ENCODE data around the gene SLC7A6.
A peak's percentile ranks its signal among the peaks of the same experiment; 100 is the strongest.

Gene SLC7A6

DNA sequence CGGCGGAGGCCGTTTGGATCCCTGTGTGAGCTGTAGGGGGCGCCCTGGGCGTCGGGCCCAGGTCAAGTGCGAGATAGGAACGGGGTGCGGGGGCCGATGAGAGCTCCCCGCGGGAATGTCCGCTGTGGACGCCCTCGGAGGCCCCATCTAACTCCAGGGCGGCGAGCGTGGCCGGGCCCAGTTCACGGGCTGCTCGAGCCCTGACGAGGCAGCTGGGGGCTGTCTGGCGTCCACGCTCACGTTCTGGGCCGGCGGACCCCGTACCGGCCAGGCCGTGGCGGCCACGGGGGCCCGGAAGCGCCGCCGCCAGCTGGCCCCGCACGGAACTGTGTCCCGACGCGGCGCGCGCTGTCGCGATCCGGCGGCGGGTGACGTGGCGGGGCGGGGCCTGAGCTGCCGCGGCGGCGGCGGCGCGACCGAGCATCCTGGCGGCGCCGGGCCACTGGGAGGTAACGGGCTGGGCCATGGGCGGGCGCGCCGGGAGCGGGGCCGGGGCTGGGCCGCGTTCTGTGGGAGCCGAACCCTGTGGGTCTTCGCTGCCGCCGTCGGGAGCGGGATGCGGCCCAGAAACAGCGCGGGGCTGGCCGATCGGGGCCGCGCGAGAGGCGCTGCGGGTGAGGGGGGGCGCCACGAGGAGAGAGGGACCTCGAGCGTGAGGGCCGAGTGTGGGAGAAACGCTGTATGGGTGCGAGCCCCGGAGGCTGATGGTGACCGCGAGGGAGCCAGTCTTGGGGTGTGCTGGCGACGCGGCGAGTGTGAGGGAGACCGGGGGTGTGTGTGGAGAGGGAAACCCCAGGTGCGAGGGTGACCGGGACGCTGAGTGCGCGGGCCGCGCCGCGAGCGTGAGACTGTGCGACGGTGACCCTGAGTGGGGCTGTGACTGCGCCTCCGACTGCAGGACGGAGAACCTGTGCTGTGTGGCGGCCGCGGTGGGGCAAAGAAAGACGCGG, at the start of gene SLC7A6:
TSS of gene SLC7A6 (plus strand) at position 399 of the 950 bp plus-strand sequence. CDS start 10,201 bp downstream, outside the sequence.
- DNase-seq, result peak; percentile 40

DNA sequence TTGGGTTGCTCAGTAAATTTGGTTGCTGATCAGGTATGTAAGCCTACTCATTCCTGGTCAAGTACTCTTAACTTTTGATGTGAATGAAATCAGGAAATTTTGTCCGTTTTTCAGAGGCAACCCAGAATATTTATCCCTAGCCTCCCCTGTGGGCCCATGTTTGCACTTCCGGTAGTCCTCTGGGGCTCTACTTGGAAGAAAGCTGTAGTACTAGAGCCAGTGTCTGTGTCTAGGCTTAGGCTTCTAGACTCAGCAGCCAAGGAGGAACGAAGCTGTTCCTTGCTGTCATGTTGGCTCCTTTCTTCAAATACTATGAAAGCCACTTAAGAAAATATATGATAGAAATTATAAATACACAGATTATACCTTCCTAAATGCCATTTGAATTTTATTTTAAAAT, 49.6 kb upstream of the SLC7A6 start:
- no peak for DNase-seq

DNA sequence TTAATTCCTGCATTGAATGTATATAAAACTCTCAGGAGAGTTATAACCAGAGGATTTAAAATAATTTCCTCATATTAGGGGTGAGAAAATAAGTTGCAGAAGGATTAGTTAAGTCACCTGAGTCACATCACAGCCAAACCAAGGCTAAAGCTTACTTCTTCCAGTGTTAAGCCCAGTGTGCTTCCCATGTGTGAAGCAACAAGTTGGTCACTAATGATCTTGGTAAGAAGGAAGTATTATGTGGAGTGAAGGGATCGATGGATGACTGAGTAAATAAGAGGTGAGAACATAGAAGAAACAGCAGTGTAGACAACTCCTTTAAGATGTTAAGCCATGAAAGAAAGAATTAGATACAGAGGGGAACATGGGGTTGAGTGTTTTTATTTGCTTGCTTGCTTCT, 49.0 kb upstream of the SLC7A6 start:
- no peak for DNase-seq

DNA sequence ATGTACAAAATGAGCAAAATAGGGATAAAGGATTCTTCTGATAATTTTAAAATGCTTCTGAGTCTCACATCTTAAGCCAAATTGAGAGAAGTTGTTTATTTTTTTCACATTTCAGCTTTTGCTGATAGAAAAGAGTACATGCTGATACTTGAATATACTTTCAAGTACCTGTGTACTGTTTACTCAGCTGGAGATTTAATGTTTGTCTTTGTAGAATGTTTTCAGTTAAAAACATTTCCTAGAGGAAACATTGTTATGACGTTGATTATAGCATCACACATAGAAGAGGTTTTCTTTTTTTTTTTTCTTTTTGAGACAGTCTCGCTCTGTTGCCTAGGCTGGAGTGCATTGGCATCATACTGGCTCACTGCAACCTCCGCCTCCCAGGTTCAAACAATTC, 48.1 kb upstream of the SLC7A6 start:
- no peak for DNase-seq

DNA sequence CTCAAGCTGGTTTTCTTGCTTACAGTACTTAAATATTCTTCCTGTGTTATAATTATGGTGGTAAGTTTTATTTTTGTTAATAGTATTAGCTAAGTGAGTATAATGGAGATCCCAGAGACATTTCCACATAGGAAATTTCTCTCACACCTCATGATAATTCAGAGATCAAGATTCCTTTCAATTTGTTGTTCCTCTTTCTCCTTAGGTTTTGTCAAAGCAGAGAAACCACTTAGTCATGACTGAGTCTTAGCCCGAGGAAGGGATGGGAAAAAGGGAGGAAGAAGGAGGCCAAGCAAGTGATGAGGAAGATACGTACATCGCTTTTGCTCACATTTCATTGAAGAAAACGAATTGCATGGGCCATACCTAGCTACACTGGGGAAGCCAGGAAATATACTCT, 46.8 kb upstream of the SLC7A6 start:
- no peak for DNase-seq

DNA sequence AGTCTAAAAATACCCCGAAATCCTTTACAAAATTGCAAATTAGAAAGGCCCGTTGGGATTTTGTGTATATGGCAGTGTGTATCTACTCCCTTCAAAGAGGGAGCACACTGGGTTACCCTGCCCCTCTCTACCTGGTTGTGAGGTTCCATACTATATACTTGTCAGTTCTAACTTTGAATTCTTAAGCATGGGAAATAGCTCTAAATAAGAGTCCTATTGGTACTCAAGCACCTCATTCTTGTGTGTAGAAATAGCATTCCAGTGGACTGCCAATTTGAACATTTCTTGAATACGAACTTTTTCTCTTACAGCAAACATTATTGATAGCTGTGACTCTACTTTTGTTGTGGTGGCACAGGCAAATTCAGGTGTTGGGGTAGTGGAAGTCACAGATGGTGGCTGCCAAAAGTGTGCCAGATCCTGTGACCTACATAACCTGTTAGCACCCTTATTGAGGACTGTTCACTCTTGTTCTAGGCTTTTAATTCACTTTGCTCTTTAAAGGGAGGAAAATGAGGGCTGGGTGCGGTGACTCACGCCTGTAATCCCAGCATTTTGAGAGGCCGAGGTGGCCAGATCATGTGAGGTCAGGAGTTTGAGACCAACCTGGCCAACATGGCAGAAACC, 44.5 kb upstream of the SLC7A6 start:
- no peak for DNase-seq

DNA sequence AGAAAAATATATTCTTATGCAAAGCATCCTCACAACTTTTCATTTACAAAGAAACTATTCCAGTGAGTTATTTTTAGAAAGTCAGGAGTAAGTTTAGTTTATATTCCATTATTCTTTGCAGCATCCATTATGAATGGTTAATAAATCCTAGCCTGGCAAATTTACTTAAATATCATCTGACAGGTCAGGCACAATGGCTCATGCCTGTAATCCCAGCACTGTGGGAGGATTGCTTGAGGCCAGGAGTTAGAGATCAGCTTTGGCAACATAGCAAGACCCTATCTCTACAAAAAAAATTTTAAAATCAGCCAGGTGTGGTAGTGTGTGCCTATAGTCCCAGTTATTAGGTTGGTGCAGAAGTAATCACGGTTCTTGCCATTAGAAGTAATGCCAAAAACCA, 41.3 kb upstream of the SLC7A6 start:
- DNase-seq, result no peak

DNA sequence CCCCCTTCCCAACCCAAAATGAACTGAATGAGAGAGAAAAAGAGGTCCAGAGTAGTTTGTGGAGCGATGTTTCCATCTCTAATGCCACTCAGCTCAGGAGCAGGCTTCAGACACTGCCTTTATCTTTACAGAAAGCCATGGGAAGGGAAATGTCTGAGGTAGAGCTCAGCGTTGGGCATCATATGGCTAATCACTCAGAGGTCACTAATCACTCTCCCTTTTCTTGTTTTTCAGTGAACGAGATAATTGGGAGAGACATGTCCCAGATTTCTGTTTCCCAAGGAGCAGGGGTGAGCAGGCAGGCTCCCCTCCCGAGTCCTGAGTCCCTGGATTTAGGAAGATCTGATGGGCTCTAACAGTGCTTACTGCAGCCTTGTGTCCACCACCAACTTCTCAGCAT, 38.2 kb upstream of the SLC7A6 start:
- no peak for DNase-seq

DNA sequence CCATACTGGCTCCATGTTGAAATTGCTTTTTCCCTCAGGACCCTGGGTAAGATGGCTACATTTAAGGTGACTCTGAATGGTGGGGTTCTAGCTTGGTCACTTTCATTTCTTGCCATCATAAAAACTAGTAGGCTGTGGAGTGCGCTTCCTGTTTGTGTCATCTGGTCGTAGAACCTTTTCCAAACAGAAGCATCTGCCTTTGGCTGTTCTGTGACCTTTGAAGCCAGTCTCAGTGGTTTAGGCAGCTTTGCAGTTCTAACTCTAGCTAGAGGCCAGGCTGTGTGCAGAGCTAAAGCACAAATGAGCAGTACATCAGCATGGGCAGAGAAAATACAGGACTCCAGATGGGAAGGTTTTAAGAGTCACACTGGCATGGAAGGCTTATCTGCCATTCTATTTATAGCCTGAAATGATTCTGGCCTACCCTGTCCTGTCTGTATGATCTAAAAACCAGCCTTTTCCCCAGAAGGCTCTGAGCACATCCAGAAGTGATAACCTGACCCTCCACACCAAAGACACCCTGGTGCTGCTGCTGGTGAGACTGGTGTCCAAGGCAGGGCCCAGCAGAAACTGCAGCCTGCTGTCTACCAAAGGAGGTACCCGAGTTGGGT, 37.0 kb upstream of the SLC7A6 start:
- no peak for DNase-seq

DNA sequence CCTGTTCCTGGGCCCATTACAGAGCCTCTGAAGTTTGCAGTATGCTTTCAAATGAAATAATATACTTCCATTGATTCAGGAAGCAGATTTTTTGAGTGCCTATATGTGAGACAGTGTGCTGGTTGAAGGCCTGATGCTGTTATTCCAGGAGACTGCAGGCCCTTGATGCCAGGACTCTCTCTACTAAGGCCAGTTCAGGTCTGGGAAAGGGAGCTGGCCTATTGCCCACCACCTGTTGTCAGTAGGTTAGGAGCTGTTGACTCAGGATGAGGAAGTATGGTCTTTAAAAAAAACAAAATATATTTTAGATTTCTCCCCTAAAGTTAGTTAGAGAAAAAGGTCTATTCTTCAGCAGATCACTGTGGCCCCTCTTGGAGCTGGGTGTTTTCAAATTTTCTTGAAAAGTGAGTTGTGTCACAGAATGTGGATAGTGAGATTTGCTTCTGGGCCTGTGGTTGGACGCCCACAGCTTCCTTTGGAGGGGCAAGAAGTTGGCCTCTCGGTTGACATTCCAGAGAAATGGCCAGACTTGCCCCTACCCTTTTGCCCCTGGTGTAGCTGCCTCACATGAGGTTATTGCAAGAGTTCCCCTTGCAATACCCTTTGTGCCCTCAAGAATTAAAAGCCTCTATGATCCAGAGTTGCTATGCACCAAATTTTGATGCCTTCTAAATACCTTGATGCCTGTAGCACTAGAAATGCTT, 36.3 kb upstream of the SLC7A6 start:
- no peak for DNase-seq

DNA sequence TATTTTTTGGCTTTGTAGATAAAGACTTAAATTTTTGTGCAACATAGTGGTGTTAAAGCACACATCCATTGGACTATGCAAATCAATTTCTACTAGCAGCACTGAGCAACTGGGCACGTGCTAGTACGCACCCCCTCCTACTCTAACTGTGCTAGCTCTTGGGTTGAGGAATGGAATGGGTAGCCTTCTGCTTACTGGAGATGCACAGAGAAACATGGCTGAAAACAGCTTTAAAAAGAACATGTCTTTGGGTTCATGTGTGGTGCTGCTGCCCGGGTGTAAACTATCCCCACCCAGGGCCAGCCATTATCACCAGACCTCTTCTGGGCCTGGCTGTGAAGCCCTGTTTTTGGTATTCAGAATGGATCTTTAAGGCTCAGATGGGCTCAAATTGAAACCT, 35.7 kb upstream of the SLC7A6 start:
- DNase-seq, result no peak

DNA sequence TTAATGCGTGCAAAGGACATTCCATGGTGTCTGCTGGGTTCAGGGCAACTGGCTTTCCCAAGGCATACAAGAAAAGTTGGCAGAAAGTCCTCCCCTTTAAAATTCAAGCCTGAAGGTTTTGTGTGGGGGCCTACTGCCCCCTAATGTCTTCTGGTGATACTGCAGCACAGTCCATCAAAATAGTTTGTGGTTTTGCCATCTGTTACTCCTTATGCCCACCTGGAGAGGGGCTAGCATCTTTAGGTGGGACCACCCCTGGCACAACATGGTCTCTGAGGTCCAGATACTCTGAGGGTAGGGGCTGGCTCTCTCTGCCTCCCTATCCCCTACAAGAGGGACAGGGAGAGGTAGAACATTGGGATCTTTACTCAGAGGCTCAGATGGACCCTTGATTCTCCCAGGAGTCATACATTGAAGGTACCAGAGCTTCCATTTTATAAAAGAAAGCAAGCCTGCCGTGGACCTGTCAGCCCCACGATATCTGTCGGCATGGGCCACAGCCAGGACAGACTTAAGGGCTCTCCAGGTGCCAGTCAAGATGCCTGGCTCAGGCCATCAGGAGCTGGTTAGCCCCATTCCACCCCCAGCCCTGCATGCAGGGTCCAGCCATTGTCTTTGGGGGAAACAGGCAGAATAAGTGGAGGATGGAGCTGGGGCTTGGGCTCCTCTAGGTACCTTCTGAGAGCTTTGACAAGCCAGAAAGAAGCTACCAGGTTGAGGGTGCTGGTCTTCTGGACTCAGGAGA, 34.7 kb upstream of the SLC7A6 start:
- peak; percentile 30 for DNase-seq

DNA sequence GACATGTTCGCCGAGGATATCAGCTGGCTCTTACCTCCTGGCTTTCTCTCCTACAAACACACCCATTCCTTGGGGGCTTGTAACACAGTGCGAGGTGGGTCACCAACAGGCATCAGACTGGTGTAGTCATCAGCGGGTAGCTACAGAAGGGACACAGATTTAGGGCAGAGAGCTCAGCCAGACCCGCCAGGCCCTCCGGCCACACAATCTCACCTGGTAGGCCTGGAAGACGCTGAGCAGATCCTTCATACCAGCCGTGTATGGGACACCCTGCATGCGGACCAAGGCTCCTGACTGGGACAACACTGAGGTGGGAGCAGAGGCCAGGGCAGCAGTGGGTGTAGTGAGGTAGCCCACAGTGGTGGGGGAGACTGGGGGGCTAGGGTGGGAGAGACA, 34.2 kb upstream of the SLC7A6 start:
- no peak for DNase-seq

DNA sequence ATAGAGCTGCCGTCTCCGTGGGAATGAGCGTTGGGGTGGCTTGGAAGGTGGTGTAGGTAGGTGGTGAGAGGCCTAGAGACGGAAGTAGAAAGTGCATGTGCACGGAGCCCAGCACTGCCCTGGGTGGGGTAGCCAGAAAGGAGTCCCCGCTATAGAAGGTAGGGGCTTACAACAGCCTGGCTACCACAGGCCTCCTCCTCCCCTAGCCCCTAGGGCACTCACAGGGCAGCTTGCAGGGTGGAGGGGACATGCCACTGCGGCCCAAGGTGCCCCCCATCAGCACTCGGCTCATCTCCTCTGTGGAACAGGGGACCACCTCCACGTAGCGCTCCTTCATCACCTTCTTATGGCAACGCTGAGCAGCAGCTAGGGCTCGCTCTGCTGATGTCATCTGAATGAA, 33.4 kb upstream of the SLC7A6 start:
- no peak for DNase-seq

DNA sequence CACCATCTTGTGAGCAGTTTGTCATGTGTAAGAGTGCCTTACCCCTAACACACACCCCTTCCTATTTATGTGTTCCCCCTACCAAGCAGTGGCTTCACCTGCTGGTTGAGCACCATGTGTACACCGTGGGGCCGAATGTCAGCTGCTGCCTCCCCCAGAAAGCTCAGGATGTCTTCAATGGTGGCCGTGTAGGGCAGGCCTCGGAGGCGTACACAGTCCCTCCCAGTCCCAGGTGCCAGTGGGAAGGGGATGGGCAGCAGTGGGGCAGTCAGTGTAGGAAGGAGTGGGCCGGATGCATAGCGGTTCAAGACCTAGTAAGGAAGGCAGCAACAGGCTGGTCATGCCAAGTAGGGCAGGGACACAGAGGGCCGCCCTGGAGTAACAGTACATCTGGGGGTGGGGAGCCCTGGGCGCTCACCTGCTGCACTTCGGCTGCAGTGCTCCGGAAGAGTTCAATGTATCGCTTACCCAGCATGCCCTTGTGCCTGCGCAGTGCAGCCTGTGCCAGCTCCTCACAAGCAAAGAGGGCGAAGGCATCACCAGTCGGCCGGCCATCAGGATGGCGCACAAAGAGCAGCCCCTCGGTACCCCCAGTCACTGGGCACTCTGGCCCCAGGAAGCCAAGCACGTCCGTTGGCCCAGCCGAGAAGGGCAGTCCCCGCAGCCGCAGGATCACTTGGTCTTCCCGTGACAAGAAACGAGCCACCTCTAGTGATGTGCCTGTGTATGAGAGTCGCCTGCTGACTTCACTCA, 32.8 kb upstream of the SLC7A6 start:
- DNase-seq, result no peak

DNA sequence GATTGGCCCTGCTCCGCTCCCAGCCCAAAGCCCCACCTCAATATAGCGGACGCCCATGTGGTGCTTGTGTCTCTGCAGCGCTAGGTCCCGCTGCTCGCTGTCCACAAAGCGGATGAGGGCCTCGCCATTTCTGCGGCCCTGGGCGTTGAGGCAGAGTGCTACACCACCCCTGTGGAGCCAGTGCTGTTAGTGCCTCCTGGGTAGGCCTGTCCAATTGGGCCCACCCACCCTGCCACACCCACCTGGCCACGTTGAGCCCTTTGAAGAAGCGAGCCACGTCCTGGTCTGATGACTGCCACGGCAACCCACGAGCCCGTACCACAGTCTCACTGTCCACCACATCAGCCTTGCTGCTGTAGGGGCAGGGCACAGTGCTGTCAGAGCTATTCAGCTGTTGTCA, 32.0 kb upstream of the SLC7A6 start:
- no peak for DNase-seq

DNA sequence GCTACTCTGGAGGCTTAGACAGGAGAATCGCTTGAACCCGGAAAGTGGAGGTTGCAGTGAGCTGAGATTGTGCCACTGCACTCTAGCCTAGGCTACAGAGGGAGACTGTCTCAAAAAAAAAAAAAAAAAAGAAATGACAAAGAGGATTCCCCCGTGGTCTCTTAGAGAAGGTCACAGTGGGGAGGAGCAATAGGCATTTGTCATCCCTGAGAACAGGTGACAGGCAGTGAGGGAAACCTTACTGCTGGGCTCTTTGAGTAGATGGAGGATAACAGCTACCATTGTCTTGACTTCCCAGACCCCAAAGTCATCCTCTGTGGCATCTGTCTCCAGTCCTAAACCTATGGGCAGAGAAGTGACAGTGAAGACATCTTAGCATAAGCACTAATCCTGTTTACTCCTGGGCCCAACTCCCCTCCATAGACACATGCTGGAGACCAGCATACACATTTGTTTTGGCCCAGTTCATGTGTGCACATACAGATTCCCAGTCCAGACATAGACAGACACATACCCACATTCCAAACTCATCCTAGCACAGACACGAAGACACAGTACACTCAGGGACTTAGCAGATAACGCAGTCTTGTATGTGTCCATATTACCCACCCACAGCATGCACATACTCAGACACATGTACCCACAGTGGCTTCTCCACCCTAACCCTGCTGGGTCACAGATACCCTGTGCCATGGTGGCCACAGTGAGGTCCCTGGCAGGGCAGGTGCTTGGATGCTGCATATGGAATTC, 31.1 kb upstream of the SLC7A6 start:
- no peak for DNase-seq

DNA sequence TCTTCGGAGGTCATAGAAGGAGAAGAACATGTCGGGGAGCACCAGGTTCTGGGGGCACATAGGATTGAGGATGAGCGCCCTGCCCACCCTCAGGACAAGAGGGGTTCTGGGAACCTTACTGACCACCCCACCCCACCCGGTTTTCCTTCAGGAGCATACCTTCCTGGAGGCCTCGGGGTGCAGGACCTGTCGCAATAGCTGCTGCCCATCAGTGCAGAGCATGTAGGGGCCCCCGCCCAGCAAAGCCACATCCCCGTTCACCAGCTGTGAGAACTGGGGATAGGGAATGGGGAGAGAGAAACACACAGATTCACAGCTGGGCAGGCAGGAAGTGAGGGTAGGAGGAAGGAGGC, 30.5 kb upstream of the SLC7A6 start:
- DNase-seq, result no peak

DNA sequence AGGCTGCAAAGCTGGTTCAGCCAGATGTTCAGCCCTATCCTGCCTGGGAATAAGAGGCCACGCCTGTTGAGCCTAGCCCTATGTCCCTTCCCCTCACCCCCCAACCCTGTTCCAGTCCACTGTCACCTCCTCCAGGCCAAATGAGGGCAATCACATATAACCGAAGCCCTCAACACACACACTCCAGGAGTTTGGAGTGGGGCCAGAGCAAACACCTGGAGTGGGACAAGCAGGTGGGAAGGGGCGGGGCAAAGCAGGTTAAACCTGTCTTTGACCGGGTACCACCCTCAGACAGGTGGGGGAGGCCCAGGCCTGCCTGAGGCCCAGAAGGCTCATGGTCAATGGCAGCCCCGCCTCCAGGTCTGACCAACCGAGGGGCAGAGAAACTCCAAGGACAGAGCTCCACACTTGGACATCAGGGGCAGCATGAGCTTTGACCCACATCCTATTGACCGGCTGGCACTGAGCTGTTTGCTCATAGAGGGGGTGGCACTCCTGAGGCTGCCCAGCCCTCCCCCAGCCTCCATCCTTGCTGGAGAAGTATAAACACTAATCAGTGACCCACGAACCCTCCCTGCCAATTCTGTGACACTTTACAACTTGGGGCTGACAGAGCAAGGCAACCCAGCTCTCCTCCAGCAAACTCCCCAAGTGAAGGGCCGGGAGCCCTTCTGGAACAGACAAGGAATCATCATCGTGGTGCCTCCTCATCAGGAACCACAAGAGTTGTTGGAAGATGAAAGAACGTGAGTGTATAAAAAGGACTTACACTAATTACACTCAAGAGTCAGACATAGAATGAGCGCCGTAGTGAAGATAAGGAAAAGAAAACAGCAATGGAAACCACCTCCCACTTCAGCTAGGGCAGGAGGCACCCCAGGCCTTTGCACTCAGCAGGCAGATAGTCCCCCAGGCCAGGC, 29.9 kb upstream of the SLC7A6 start:
- DNase-seq, result peak; percentile 81
